Endothelial cell of umbilical vein (primary cell): ENCODE measurements around the gene PSD2.

ENCODE experiments used
- EZH2 ChIP-seq: IDR thresholded peaks from 2 replicates; pipeline ENCODE4 v1.6.1; 2012; ENCODE audit warnings: borderline replicate concordance, low read depth, mild to moderate bottlenecking, moderate library complexity, low read length, inconsistent platforms; ENCODE audit not compliant: severe bottlenecking
- POLR2A ChIP-seq: IDR thresholded peaks from 2 replicates; pipeline ENCODE4 v1.6.1; 2012; ENCODE audit warnings: low read depth, mild to moderate bottlenecking, control low read depth, low read length
- POLR2AphosphoS5 ChIP-seq: IDR thresholded peaks from 2 replicates; pipeline ENCODE4 v1.6.1; 2012; ENCODE audit warnings: low read depth, mild to moderate bottlenecking, control low read depth, low read length, moderate library complexity; ENCODE audit not compliant: insufficient read depth
- TF ChIP-seq, protein P1 (sequence below), 2 donors: IDR thresholded peaks; 1 replicate in 1 of 2; 2 replicates in 1 of 2; pipeline ENCODE4 v1.5.1; 2011; ENCODE audit warnings: low read length in 2 of 2, mild to moderate bottlenecking in 2 of 2, moderate library complexity in 2 of 2, control low read depth in 1 of 2, inconsistent platforms in 1 of 2, low read depth in 1 of 2; ENCODE audit not compliant: insufficient read depth in 1 of 2; ENCODE audit errors: extremely low read depth in 1 of 2

DNA sequence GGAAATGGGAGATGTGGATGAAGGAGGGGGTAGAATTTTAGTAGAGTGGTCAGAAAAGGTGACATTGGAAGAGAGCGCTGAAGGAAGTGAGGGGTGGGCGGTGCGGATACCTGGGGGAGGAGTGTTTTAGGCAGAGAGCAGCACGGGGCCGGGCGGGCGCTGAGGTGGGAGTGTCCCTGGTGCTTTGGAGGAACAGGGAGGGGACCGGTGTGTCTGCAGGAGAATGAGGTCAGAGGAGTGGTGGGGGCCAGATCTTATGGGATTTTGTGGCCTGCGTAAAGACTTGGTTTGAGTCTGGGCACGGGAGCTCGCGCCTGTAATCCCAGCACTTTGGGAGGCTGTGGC, 5.8 kb upstream of the PSD2 start:
- TF ChIP-seq, protein P1, sequence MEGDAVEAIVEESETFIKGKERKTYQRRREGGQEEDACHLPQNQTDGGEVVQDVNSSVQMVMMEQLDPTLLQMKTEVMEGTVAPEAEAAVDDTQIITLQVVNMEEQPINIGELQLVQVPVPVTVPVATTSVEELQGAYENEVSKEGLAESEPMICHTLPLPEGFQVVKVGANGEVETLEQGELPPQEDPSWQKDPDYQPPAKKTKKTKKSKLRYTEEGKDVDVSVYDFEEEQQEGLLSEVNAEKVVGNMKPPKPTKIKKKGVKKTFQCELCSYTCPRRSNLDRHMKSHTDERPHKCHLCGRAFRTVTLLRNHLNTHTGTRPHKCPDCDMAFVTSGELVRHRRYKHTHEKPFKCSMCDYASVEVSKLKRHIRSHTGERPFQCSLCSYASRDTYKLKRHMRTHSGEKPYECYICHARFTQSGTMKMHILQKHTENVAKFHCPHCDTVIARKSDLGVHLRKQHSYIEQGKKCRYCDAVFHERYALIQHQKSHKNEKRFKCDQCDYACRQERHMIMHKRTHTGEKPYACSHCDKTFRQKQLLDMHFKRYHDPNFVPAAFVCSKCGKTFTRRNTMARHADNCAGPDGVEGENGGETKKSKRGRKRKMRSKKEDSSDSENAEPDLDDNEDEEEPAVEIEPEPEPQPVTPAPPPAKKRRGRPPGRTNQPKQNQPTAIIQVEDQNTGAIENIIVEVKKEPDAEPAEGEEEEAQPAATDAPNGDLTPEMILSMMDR (IDR thresholded peaks at IDR 0.05; ENCODE audit: extremely low read depth in 1 of 2, insufficient read depth in 1 of 2, low read depth in 1 of 2, low read length in 2 of 2), result no peak
- TF ChIP-seq POLR2AphosphoS5 (no peak), EZH2 (no peak), POLR2A (no peak)
